Measurements from ENCODE around the gene TTLL5.

TTLL5 gene, protein sequence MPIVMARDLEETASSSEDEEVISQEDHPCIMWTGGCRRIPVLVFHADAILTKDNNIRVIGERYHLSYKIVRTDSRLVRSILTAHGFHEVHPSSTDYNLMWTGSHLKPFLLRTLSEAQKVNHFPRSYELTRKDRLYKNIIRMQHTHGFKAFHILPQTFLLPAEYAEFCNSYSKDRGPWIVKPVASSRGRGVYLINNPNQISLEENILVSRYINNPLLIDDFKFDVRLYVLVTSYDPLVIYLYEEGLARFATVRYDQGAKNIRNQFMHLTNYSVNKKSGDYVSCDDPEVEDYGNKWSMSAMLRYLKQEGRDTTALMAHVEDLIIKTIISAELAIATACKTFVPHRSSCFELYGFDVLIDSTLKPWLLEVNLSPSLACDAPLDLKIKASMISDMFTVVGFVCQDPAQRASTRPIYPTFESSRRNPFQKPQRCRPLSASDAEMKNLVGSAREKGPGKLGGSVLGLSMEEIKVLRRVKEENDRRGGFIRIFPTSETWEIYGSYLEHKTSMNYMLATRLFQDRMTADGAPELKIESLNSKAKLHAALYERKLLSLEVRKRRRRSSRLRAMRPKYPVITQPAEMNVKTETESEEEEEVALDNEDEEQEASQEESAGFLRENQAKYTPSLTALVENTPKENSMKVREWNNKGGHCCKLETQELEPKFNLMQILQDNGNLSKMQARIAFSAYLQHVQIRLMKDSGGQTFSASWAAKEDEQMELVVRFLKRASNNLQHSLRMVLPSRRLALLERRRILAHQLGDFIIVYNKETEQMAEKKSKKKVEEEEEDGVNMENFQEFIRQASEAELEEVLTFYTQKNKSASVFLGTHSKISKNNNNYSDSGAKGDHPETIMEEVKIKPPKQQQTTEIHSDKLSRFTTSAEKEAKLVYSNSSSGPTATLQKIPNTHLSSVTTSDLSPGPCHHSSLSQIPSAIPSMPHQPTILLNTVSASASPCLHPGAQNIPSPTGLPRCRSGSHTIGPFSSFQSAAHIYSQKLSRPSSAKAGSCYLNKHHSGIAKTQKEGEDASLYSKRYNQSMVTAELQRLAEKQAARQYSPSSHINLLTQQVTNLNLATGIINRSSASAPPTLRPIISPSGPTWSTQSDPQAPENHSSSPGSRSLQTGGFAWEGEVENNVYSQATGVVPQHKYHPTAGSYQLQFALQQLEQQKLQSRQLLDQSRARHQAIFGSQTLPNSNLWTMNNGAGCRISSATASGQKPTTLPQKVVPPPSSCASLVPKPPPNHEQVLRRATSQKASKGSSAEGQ (N-terminal part only)

DNA sequence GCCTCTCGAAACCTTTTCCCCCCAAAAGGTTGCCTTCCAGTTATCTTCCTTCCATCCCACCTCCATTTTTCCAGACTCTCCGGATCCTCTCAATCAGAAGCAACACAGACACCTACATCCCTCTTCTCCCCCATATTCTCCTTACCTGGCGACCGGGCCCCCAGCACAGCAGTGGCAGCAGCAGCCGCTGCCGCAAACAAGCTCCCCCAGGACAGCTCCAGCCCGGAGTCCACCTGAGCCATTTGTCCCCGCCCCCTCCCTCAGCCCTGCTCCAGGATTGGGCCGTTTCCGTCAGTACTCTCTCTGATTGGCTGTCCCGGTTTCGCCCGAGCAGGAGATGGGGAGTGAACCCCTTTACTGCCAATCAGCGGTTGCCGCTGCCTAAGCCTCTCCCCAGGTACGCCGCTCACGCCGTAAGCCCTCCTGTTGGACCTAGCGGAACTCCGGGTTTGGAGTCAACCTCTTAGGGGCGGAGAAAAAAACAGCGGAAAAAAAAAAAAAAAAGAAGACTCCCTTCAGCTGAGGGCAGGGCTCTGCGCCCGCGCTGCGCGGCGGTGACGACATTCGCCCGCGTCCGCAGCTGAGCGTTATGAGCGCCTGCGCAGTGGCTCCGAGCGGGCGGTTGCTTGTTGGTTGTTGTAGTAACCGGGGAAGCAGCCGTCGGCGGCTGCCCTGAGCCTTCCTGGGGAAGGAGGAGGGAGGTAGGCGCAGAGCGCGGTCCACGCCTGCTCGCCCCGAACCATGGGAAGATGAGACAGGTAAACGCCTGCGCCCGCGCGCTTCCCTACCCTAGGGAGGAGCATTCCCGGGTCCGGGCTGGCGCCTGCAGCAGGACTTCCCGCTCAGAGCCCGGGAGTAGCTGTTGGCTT, at the start of gene TTLL5, which contains the start of gene ERG28:
Gene TTLL5 (plus strand): TSS at position 617 of the 869 bp plus-strand sequence. CDS start 1,904 bp downstream, outside the sequence.
Gene ERG28 (minus strand): TSS at position 247 of the 869 bp plus-strand sequence. CDS start 3,374 bp downstream, outside the sequence.
- peak; percentile 95 to 96 for DNase-seq (ENCODE audit: low read depth in 2 of 2)

DNA sequence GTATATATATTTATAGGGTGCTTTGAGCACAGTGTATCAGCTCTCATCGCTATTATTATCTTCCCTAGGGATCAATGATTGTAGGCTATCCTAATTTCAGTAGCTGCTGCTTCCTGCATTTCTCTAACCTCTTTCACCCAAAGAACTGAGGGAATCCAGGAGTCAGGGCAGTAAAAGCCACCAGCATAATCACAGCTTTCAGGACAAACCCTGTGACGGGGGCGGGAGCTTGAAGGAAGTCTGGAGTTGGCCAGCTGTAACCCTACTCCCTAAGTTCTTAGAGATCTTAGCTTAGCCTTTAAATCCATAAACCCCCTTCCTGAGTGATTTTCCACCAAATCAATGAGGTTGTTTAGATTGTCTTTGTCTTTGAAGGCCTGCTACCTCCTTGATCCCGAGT, 48.9 kb upstream of the TTLL5 start:
- no peak for DNase-seq (ENCODE audit: low read depth in 2 of 2)

GRCh38 chr14:75614179-75614578, 46.9 kb upstream of the TTLL5 start:
- no peak for DNase-seq (ENCODE audit: low read depth in 2 of 2)

DNA sequence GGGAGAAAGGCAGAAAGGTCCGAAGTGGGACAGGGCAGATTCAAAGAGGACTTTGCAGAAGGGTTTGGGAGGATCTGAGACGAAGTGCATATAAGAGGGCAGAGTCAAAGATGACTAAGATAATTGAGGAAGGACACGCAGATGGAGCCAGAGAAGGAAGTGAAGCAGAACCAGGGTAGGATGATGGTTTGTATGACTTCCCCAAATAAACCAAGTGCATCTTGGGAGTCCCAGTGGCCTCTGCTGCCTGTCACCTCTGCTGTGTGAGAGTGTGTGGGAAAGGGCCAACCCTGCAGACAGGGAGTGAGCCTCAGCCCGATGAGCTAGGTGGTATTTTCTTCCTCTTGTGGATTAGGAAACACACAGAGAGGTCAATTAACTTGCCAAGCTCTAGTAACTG, 45.8 kb upstream of the TTLL5 start:
- no peak for DNase-seq (ENCODE audit: low read depth in 2 of 2)

DNA sequence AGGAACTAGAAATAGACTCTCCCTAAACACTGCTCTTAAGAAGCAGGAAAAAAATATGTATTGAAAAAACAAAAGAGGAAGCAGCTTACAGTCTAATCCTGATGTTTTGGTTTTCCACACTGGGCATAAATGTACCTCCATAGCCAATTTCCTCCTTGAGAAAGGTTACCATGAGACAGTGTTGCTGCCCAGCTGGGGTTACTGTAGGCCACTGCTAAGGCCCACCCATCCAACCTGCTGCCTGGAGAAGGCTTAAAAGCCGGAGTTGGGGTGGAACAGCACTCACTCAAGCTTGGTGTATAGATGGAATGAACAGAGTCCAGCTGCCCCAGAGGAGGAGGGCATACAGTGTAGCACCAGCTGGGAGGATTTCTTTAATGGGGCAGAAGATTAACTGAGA, 41.5 kb upstream of the TTLL5 start:
- no peak for DNase-seq (ENCODE audit: low read depth in 2 of 2)

DNA sequence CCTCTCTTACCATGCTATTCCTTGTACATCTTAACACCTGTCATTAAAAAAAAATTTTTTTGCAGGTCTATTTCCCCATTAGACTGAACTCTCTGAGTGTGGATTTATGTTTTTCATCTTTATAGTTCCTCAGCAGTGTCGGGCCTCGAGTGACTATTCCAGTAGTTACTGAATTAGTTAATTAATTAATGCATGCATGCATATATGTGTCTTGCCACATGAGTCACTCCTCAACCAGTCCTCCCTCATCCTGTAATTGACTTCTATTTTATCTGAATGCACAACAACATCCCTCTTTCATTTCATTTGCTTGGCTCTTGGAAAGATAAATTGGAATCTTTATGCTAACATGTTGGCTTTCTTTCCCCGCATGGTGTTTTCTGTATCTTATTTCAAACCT, 36.0 kb upstream of the TTLL5 start:
- DNase-seq (ENCODE audit: low read depth in 2 of 2), result no peak

DNA sequence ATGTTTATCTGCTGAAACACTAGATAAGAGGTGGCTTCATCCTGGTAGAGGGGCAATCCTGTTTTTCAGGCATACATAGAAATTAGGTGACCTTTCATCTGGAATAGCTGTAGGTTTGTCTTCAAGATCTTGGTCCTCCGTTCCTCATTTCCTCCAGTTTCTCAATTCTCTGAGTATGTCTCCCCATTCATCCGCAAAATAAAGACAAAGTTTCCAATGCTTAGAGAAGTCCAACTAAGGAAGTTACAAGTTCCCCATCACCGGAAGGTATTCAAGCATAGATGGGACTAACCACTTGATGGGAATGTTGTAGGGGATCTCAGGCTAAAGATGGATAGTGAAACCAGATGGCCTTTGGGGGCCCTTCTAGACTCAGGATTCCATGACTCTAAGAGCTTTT, 34.6 kb upstream of the TTLL5 start:
- DNase-seq (ENCODE audit: low read depth in 2 of 2), result no peak

DNA sequence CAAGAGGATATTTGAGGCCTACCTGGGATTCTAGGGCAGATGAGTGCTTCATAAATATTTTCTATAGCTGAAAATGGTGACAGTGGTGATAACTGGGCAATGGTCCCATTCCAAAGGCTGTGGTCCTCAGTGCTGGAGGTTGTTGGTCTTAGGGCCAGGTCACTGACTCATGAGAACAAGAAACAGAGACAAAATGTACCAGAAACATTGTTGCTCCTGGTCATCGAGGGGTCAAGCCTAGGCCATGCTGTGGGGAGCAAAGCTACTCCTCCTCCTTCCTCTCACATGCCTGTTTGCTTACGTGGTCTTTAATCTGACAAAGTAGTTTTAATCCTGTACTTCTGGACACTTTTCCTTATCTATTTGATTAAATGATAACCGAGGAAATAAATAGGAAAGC, 34.2 kb upstream of the TTLL5 start:
- no peak for DNase-seq (ENCODE audit: low read depth in 2 of 2)

- no peak for DNase-seq (ENCODE audit: low read depth in 2 of 2)
Observed at GRCh38 chr14:75627406-75627805, 33.6 kb upstream of the TTLL5 start.

- no peak for DNase-seq (ENCODE audit: low read depth in 2 of 2)
Observed at GRCh38 chr14:75628816-75629215, 32.2 kb upstream of the TTLL5 start.

GRCh38 chr14:75630695-75631452, 30.2 kb upstream of the TTLL5 start:
- DNase-seq (ENCODE audit: low read depth in 2 of 2), result no peak

GRCh38 chr14:75631453-75631831, 29.6 kb upstream of the TTLL5 start:
- no peak for DNase-seq (ENCODE audit: low read depth in 2 of 2)

DNA sequence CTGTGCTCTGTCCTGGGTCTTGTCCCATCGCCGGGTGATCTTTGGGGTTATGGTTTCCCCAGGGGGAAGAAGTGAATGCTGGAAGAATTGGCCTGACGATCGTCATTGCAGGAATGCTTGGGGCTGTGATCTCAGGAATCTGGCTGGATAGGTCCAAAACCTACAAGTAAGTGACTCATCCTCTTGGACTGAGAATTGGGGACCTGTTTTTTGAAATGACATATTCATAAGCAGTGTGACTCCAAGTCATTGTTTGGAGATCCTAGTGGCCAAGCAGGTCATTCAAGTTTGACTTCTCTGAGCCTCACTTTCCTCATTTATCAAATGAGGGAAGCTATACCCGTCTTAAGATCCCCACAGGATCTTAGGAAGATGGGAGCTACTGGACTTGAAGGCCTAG, 26.2 kb upstream of the TTLL5 start:
- no peak for DNase-seq (ENCODE audit: low read depth in 2 of 2)

DNA sequence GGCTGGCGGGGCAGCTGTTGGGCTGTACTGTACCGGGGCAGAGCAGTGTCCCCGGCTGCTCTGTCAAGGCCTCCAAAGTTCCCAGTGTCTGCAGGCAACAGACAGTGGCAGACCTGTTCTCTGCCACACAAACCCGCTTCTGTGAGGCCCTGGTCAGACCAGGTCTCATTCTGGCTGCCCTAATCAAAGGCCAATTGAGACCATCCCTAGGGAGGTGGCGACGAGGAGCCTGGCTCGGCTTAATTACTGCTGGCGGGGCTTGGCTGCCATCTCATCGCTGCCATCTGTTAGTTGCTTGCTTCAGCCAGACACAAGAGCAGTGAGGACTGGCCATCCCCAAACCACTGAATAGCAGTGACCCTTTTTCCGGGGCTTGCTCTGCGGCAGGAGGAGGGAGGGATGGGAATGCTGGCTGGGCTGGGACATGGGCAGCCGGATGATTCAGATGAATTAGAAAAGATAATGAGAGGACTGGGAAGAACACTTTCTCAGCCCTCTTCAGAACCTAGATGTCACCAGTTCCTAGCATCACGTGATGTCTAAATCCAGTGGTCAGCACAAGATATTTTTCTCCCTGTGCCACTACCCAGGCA, 24.9 kb upstream of the TTLL5 start:
- no peak for DNase-seq (ENCODE audit: low read depth in 2 of 2)

GRCh38 chr14:75640876-75641275, 20.2 kb upstream of the TTLL5 start:
- no peak for DNase-seq (ENCODE audit: low read depth in 2 of 2)

GRCh38 chr14:75643985-75644384, 17.1 kb upstream of the TTLL5 start:
- DNase-seq (ENCODE audit: low read depth in 2 of 2), result no peak

DNA sequence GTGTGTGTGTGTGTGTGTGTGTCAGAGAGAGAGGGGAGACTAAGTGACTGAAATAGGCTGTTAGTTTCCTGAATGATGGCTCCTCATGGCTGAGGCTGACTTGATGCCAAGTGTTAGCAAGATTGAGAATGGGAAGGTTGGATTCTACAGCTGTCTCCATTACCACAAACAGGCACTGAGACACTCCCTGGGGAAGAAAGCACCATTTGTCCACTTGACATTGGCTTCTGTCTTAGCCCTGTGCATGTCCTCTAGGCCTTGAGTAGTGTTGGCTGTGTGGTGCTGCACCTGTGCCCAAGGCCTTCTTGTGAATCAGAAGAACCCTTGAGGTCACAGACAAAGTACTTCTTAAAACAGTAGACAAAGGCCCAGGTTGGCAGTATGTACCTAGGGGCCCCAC, 16.0 kb upstream of the TTLL5 start:
- DNase-seq (ENCODE audit: low read depth in 2 of 2), result no peak

DNA sequence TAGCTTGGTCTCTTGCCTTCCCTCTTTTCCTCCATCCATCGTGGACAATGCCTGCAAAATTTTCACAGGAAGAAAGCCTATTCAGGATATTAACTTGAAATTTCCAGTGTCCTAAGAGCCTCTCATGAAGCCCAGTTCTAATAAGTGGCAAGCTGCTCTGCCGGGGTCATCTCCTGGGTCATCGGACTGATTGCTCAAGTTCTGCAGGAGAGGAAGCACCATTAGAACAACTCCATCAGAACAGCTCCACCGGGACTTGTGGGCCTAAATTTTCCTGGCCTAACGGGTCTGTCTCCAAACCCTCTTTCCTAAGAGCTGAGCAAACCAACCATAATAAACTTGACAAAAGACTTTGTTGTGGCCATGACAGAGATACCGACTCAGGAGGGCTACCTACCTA, 14.3 kb upstream of the TTLL5 start:
- no peak for DNase-seq (ENCODE audit: low read depth in 2 of 2)

GRCh38 chr14:75647640-75648039, 13.4 kb upstream of the TTLL5 start:
- no peak for DNase-seq (ENCODE audit: low read depth in 2 of 2)

Data from fibroblast of skin of left biceps (primary cell).